Stomach (tissue), 4 donors: Measurements from ENCODE around the gene SYNPO2.

Experiments used
- CTCF ChIP-seq, 7 experiments: fragments of 450-650 bp in 4 of 7; fragments of 200-600 bp in 3 of 7; sonication (generic) in 3 of 7; IDR thresholded peaks; one replicate each; pipeline ENCODE4 v1.5.1; 2016 to 2019; ENCODE audit warnings: antibody characterized with exemption in 7 of 7, control low read depth in 2 of 7, mild to moderate bottlenecking in 1 of 7
- POLR2AphosphoS5 ChIP-seq, 3 donors: sonication (generic); formaldehyde crosslinking; IDR thresholded peaks; one replicate each; pipeline ENCODE4 v1.6.1; 2016; ENCODE audit warnings: antibody characterized with exemption in 3 of 3

GRCh38 chr4:118889312-118889691, 648 bp downstream of the SYNPO2 start:
- TF ChIP-seq CTCF (IDR thresholded peaks at IDR 0.05) (no peak), POLR2AphosphoS5 (IDR thresholded peaks at IDR 0.05) (no peak)
